HCT116 (cell line): ENCODE measurements around the gene LHX4. TPM values are rescaled to one million over a fixed set of nuclear protein-coding genes. Genes with fewer than 3 reads are reported as not detected.

Experiments
- ATAC-seq: fragments of 200-7000 bp; cut with Tn5 transposase; 2 replicates; pipeline ENCODE4 v1.9.1; 2020; ENCODE audit warnings: mild to moderate bottlenecking, moderate library complexity
- BruUV-seq: library from RNA; stranded (reverse); fragments of 400-500 nt; replicated peaks from 2 replicates; lab custom pipeline; 2021; lab: Mats Ljungman, UMichigan
- CTCF ChIA-PET: fragments of 300-600 bp; sonication (Branson Sonifier 250); formaldehyde crosslinking; loops from one replicate; lab custom pipeline; 2021; ENCODE audit warnings: antibody characterized with exemption; lab: Charles Lee
- POLR2A ChIA-PET: fragments of 300-600, 350-600 bp; sonication (Branson Sonifier 250); formaldehyde crosslinking; loops from one replicate; lab custom pipeline; 2021; ENCODE audit warnings: antibody characterized with exemption; lab: Charles Lee
- RAD21 ChIA-PET, 2 experiments: fragments of 300-600 bp; sonication (Branson Sonifier 250); formaldehyde crosslinking; loops; one replicate each; lab custom pipeline; 2023; ENCODE audit warnings: low total read pairs in 2 of 2; ENCODE audit not compliant: uncharacterized antibody in 2 of 2, unreplicated experiment in 2 of 2, low non-redundant PET in 1 of 2; lab: Charles Lee
- DNase-seq: peaks from one replicate; pipeline ENCODE4 v3.0.0-alpha.2; 2010; ENCODE audit warnings: low read depth, low spot score
- H2AFZ ChIP-seq: fragments of 200-600 bp; shearing (Covaris generic), sonication (generic); 2 replicates; pipeline ENCODE4 v1.6.1; 2017; ENCODE audit warnings: low read depth, mixed run types, mixed read lengths, antibody characterized with exemption, low read length; ENCODE audit not compliant: poor library complexity, severe bottlenecking
- H3K27ac ChIP-seq: 2 replicates; pipeline ENCODE4 v1.5.1; 2012; ENCODE audit warnings: low read depth, low read length
- H3K27me3 ChIP-seq: fragments of 200-600 bp; sonication (generic); 2 replicates; pipeline ENCODE4 v1.6.1; 2016; ENCODE audit warnings: mixed run types, low read length, mixed read lengths; ENCODE audit not compliant: insufficient read depth
- H3K36me3 ChIP-seq, 2 experiments: fragments of 200-500 bp in 1 of 2; fragments of 200-600 bp in 1 of 2; sonication (Bioruptor generic) in 1 of 2; sonication (generic) in 1 of 2; 2 replicates each; pipeline versions ENCODE4 v1.5.1 to v1.6.1; 2014 to 2016; ENCODE audit warnings: low read length in 2 of 2, inconsistent platforms in 1 of 2, mixed read lengths in 1 of 2, mixed run types in 1 of 2; ENCODE audit not compliant: insufficient read depth in 2 of 2, control insufficient read depth in 1 of 2
- H3K4me1 ChIP-seq, 2 experiments: fragments of 200-600 bp in 1 of 2; sonication (generic) in 1 of 2; 2 replicates each; pipeline versions ENCODE4 v1.5.1 to v1.6.1; 2012 to 2017; ENCODE audit warnings: low read length in 2 of 2, inconsistent platforms in 1 of 2, mild to moderate bottlenecking in 1 of 2, mixed read lengths in 1 of 2, mixed run types in 1 of 2, moderate library complexity in 1 of 2; ENCODE audit not compliant: insufficient read depth in 2 of 2, control insufficient read depth in 1 of 2
- H3K4me2 ChIP-seq: fragments of 200-600 bp; sonication (generic); 2 replicates; pipeline ENCODE4 v1.6.1; 2017; ENCODE audit warnings: mixed run types, low read length, mixed read lengths
- H3K4me3 ChIP-seq, 2 experiments: fragments of 200-600 bp in 1 of 2; sonication (generic) in 1 of 2; replicated peaks in 1 of 2; 2 replicates each; pipeline ENCODE4 v1.5.1; 2011 to 2016; ENCODE audit warnings: low read length in 2 of 2, control low read depth in 1 of 2, low read depth in 1 of 2, mild to moderate bottlenecking in 1 of 2, mixed read lengths in 1 of 2, mixed run types in 1 of 2
- H3K79me2 ChIP-seq: fragments of 200-600 bp; sonication (generic); 2 replicates; pipeline ENCODE4 v1.6.1; 2017; ENCODE audit warnings: mild to moderate bottlenecking, mixed run types, low read length, moderate library complexity, mixed read lengths; ENCODE audit not compliant: insufficient read depth
- H3K9ac ChIP-seq: fragments of 200-600 bp; sonication (generic); 2 replicates; pipeline ENCODE4 v1.6.1; 2016; ENCODE audit warnings: low read length, mixed read lengths
- H3K9me2 ChIP-seq: fragments of 200-600 bp; sonication (generic), shearing (Covaris generic); 2 replicates; pipeline ENCODE4 v1.6.1; 2017; ENCODE audit warnings: mixed run types, mild to moderate bottlenecking, moderate library complexity; ENCODE audit not compliant: insufficient read depth
- H3K9me3 ChIP-seq, 2 experiments: fragments of 200-500 bp in 1 of 2; fragments of 200-600 bp in 1 of 2; sonication (Bioruptor generic) in 1 of 2; sonication (generic) in 1 of 2; 2 replicates each; pipeline ENCODE4 v1.6.1; 2014 to 2017; ENCODE audit warnings: low read length in 2 of 2, mixed read lengths in 2 of 2, inconsistent platforms in 1 of 2, low read depth in 1 of 2, mild to moderate bottlenecking in 1 of 2, mixed run types in 1 of 2, moderate library complexity in 1 of 2; ENCODE audit not compliant: control insufficient read depth in 1 of 2, insufficient read depth in 1 of 2
- H4K20me1 ChIP-seq: fragments of 200-600 bp; sonication (generic), shearing (Covaris generic); 2 replicates; pipeline ENCODE4 v1.6.1; 2017; ENCODE audit warnings: mixed run types, mild to moderate bottlenecking, moderate library complexity; ENCODE audit not compliant: insufficient read depth
- POLR2AphosphoS5 ChIP-seq: IDR thresholded peaks from 2 replicates; pipeline ENCODE4 v1.6.1; 2011; ENCODE audit warnings: mild to moderate bottlenecking, low read depth, low read length, moderate library complexity
- REST ChIP-seq: IDR thresholded peaks from 2 replicates; pipeline ENCODE4 v1.6.1; 2012; ENCODE audit warnings: low read depth
- SP1 ChIP-seq: IDR thresholded peaks from 2 replicates; pipeline ENCODE4 v1.6.1; 2012; ENCODE audit warnings: low read depth
- intact Hi-C: fragments of 100-400 bp; cut with micrococcal nuclease; formaldehyde crosslinking; loops from 2 replicates; pipeline ENCODE4 v1.10.0; 2022
- total RNA-seq: library from RNA; stranded (reverse); gene quantifications from one replicate; pipeline ENCODE4 v1.2.1, GENCODE V29; 2021; ENCODE audit not compliant: unreplicated experiment

The LHX4 gene
- total RNA-seq, 1 experiment from 2014 or later = 0.44 TPM

GRCh38 chr1:180239145-180240096 lies 9.4 kb downstream of the LHX4 start:
- Histone ChIP-seq H3K9ac (no peak overlapping the region), H3K4me1 (peaks cover 0 to 4% of the 10 kb centered on the region in 2 experiments; a peak in 1 of 4 replicates), H3K4me2 (no peak overlapping the region), H3K9me3 (no peaks in the 10 kb centered on the region), H3K4me3 (no peak overlapping the region), H3K36me3 (no peaks in the 10 kb centered on the region), H3K27ac (no peak overlapping the region), H3K27me3 (peaks cover 15% of the 10 kb centered on the region; the same call in 1 of the 2 replicates), H2AFZ (no peak overlapping the region), H3K79me2 (no peaks in the 10 kb centered on the region), H4K20me1 (no peaks in the 10 kb centered on the region), H3K9me2 (no peaks in the 10 kb centered on the region)
- POLR2A ChIA-PET = no interaction called here
- CTCF ChIA-PET = interaction anchor here (1.3 kb wide), 1 partner anchor 10 kb away, joined by 3 read pairs; no protein-coding TSS in a partner anchor
- DNase-seq = no peak
- RAD21 ChIA-PET = interaction anchor here in 1 of 2 experiments (1.4 kb wide), 1 partner anchor 51 kb away, joined by 3 read pairs; no protein-coding TSS in a partner anchor
- BruUV-seq = no TSS peak
- intact Hi-C loops = no loop called here
- TF ChIP-seq SP1 = no peak
- no peak for TF ChIP-seq POLR2AphosphoS5
- no peak for TF ChIP-seq REST
- ATAC-seq = no peak
